ENCODE data around the gene ITPRIP. TPM values are rescaled to one million over a fixed set of nuclear protein-coding genes. Genes with fewer than 3 reads are reported as not detected.

Gene ITPRIP
- total and polyA plus RNA-seq, 10 donors: 7.2 to 37.8 (median 28.2) TPM

- Histone ChIP-seq H3K27me3 (replicated peaks in 1 of 7) (peaks cover 0 to 22% (median 8%) of the 10 kb centered on the region in 7 donors), H3K36me3 (no peaks in the 10 kb centered on the region), H3K4me3 (peak overlapping the region in 5 of 8 donors; percentile 2 to 51 (median 10)), H3K27ac (no peak overlapping the region), H3K4me1 (peaks cover 0 to 11% (median 8%) of the 10 kb centered on the region in 6 donors), H3K9me3 (no peaks in the 10 kb centered on the region)
- intact Hi-C loops (cut with DNase I; ENCODE audit: low total_unique reads): no loop called here
- TF ChIP-seq POLR2AphosphoS5 (IDR thresholded peaks at IDR 0.05) (peak in 2 of 3 donors; percentile 44 to 60), POLR2A (IDR thresholded peaks at IDR 0.05) (no peak), CTCF (IDR thresholded peaks at IDR 0.05 in 8 of 11, conservative IDR thresholded peaks at IDR 0.05 in 3 of 11) (peak; percentile 32 to 86 (median 70))
- peak; percentile 87 for DNase-seq
- 26 to 36% (median 27%) methylated on average over 40 to 42 of the region's 42 CpGs for WGBS, 5 donors
These were observed 63.2 kb downstream of the ITPRIP start for GRCh38 chr10:104274762-104275721.

GRCh38 chr10:104273899-104274575 is 64.2 kb downstream of the ITPRIP start:
- 85 to 92% (median 89%) methylated on average over 4 of the region's 4 CpGs for WGBS, 5 donors
- intact Hi-C loops (cut with DNase I; ENCODE audit: low total_unique reads): no loop called here
- no peak for DNase-seq

GRCh38 chr10:104273286-104273685 is 65.0 kb downstream of the ITPRIP start:
- no peak overlapping the region for H3K4me3 ChIP-seq
- H3K27ac ChIP-seq: no peak overlapping the region
- H3K36me3 ChIP-seq: no peaks in the 10 kb centered on the region
- H3K9me3 ChIP-seq: no peaks in the 10 kb centered on the region
- intact Hi-C loops (cut with DNase I; ENCODE audit: low total_unique reads): no loop called here
- WGBS, 5 donors: 82 to 95% (median 87%) methylated on average over 1 of the region's 1 CpG
- DNase-seq: no peak
- TF ChIP-seq POLR2A (IDR thresholded peaks at IDR 0.05) (no peak), CTCF (IDR thresholded peaks at IDR 0.05 in 8 of 11, conservative IDR thresholded peaks at IDR 0.05 in 3 of 11) (no peak), POLR2AphosphoS5 (IDR thresholded peaks at IDR 0.05) (no peak)
- H3K4me1 ChIP-seq: peaks cover under 1 to 21% (median 16%) of the 10 kb centered on the region in 6 donors
- H3K27me3 ChIP-seq (replicated peaks in 1 of 7): peaks cover 0 to 22% (median 8%) of the 10 kb centered on the region in 7 donors

More at GRCh38 chr10:104273899-104274575, 64.2 kb downstream of the ITPRIP start:
- peaks cover 0 to 17% (median 12%) of the 10 kb centered on the region in 6 donors for H3K4me1 ChIP-seq
- H3K9me3 ChIP-seq: no peaks in the 10 kb centered on the region
- H3K36me3 ChIP-seq: no peaks in the 10 kb centered on the region
- no peak overlapping the region for H3K27ac ChIP-seq
- TF ChIP-seq CTCF (IDR thresholded peaks at IDR 0.05 in 8 of 11, conservative IDR thresholded peaks at IDR 0.05 in 3 of 11): no peak
- TF ChIP-seq POLR2AphosphoS5 (IDR thresholded peaks at IDR 0.05): no peak
- no peak overlapping the region for H3K4me3 ChIP-seq
- H3K27me3 ChIP-seq (replicated peaks in 1 of 7): peaks cover 0 to 22% (median 8%) of the 10 kb centered on the region in 7 donors

All from spleen (tissue), 11 donors.